Tibial nerve (tissue), 4 donors: ENCODE data around the gene PKD2. TPM values are rescaled to one million over a fixed set of nuclear protein-coding genes. Genes with fewer than 3 reads are reported as not detected.

Experiments
- DNase-seq, 2 donors: peaks; one replicate each; pipeline ENCODE4 v3.0.0-alpha.2; 2019; ENCODE audit warnings: low spot score in 2 of 2
- H3K27ac ChIP-seq, 4 donors: fragments of 200-600 bp; sonication (generic) in 3 of 4; one replicate each; pipeline ENCODE4 v1.5.1; 2017 to 2019; ENCODE audit warnings: mild to moderate bottlenecking in 1 of 4
- H3K27me3 ChIP-seq, 2 donors: fragments of 200-600 bp; sonication (generic) in 1 of 2; one replicate each; pipeline versions ENCODE4 v1.5.1 to v1.6.0; 2017 to 2019
- H3K36me3 ChIP-seq, 3 donors: fragments of 200-600 bp; sonication (generic); one replicate each; pipeline ENCODE4 v1.5.1; 2018 to 2019
- H3K4me1 ChIP-seq, 4 donors: fragments of 200-600 bp; sonication (generic) in 3 of 4; one replicate each; pipeline ENCODE4 v1.5.1; 2017 to 2019
- H3K4me3 ChIP-seq, 4 donors: fragments of 200-600 bp; sonication (generic) in 3 of 4; one replicate each; pipeline ENCODE4 v1.5.1; 2017 to 2019; ENCODE audit warnings: mild to moderate bottlenecking in 1 of 4, moderate library complexity in 1 of 4
- H3K9me3 ChIP-seq, 4 donors: fragments of 200-600 bp; sonication (generic) in 3 of 4; one replicate each; pipeline ENCODE4 v1.5.1; 2017 to 2019
- CTCF ChIP-seq, 5 experiments: fragments of 200-600 bp in 3 of 5; fragments of 450-650 bp in 2 of 5; sonication (generic) in 3 of 5; IDR thresholded peaks; one replicate each; pipeline ENCODE4 v1.5.1; 2016 to 2019; ENCODE audit warnings: antibody characterized with exemption in 5 of 5, mild to moderate bottlenecking in 3 of 5, moderate library complexity in 2 of 5
- EP300 ChIP-seq, 2 donors: sonication (generic); formaldehyde crosslinking; IDR thresholded peaks; one replicate each; pipeline ENCODE4 v1.6.1; 2017; ENCODE audit warnings: antibody characterized with exemption in 2 of 2, mild to moderate bottlenecking in 1 of 2
- POLR2A ChIP-seq, 2 donors: fragments of 450-650 bp; IDR thresholded peaks; one replicate each; pipeline ENCODE4 v1.6.1; 2017; ENCODE audit warnings: antibody characterized with exemption in 2 of 2, mild to moderate bottlenecking in 2 of 2, moderate library complexity in 2 of 2
- WGBS, 2 donors: methylation state at CpG; one replicate each; pipeline ENCODE4 v1.1.5; 2018; 5-methylcytosine and 5-hydroxymethylcytosine counted together
- total RNA-seq, 4 donors: library from RNA; depleted of rRNA; stranded (reverse); fragments of >200 nt; gene quantifications; one replicate each; pipeline ENCODE4 v1.1.0, GENCODE V29; 2016

Gene PKD2
- total RNA-seq, 4 donors from 2014 or later: 92.7 to 117 (median 94.7) TPM

- no peak for DNase-seq
- 94 to 95% methylated on average over 4 of the region's 4 CpGs for WGBS, 2 donors
- Histone ChIP-seq H3K9me3 (no peaks in the 10 kb centered on the region), H3K36me3 (no peaks in the 10 kb centered on the region), H3K27ac (no peak overlapping the region), H3K27me3 (no peaks in the 10 kb centered on the region), H3K4me3 (no peak overlapping the region), H3K4me1 (no peaks in the 10 kb centered on the region)
- no peak for TF ChIP-seq CTCF (IDR thresholded peaks at IDR 0.05)
- no peak for TF ChIP-seq POLR2A (IDR thresholded peaks at IDR 0.05)
- no peak for TF ChIP-seq EP300 (IDR thresholded peaks at IDR 0.05)
These were observed 91.7 kb downstream of the PKD2 start for GRCh38 chr4:88098993-88099752.

GRCh38 chr4:88101165-88101564 is 93.7 kb downstream of the PKD2 start:
- WGBS, 2 donors: 73 to 78% methylated on average over 6 of the region's 6 CpGs
- no peaks in the 10 kb centered on the region for H3K9me3 ChIP-seq

GRCh38 chr4:88102026-88102425 is 94.6 kb downstream of the PKD2 start:
- TF ChIP-seq CTCF (IDR thresholded peaks at IDR 0.05): no peak
- TF ChIP-seq POLR2A (IDR thresholded peaks at IDR 0.05): no peak
- no peak for TF ChIP-seq EP300 (IDR thresholded peaks at IDR 0.05)
- H3K27ac ChIP-seq: no peak overlapping the region
- no peak overlapping the region for H3K4me3 ChIP-seq
- peaks cover 0 to 3% (median 0%) of the 10 kb centered on the region in 4 donors for H3K4me1 ChIP-seq
- WGBS, 2 donors: 84 to 87% methylated on average over 7 of the region's 7 CpGs
- no peak for DNase-seq
- H3K36me3 ChIP-seq: no peaks in the 10 kb centered on the region
- no peaks in the 10 kb centered on the region for H3K9me3 ChIP-seq
- no peaks in the 10 kb centered on the region for H3K27me3 ChIP-seq

More at GRCh38 chr4:88101165-88101564, 93.7 kb downstream of the PKD2 start:
- Histone ChIP-seq H3K27ac (no peak overlapping the region), H3K4me3 (no peak overlapping the region), H3K4me1 (no peaks in the 10 kb centered on the region), H3K36me3 (no peaks in the 10 kb centered on the region), H3K27me3 (no peaks in the 10 kb centered on the region)
- DNase-seq: no peak
- no peak for TF ChIP-seq POLR2A (IDR thresholded peaks at IDR 0.05)
- peak in 1 of 2 donors; percentile 26 for TF ChIP-seq EP300 (IDR thresholded peaks at IDR 0.05)
- no peak for TF ChIP-seq CTCF (IDR thresholded peaks at IDR 0.05)

GRCh38 chr4:88104902-88105610 is 97.6 kb downstream of the PKD2 start:
- DNase-seq: no peak
- TF ChIP-seq CTCF (IDR thresholded peaks at IDR 0.05) (no peak), EP300 (IDR thresholded peaks at IDR 0.05) (no peak), POLR2A (IDR thresholded peaks at IDR 0.05) (no peak)
- Histone ChIP-seq H3K4me1 (peaks cover 0 to 15% (median 0%) of the 10 kb centered on the region in 4 donors), H3K36me3 (no peaks in the 10 kb centered on the region), H3K4me3 (no peak overlapping the region), H3K27ac (no peak overlapping the region), H3K9me3 (no peaks in the 10 kb centered on the region), H3K27me3 (no peaks in the 10 kb centered on the region)
- 62 to 63% methylated on average over 4 of the region's 4 CpGs for WGBS, 2 donors

GRCh38 chr4:88106205-88106604 is 98.8 kb downstream of the PKD2 start:
- no peaks in the 10 kb centered on the region for H3K27me3 ChIP-seq
- no peaks in the 10 kb centered on the region for H3K9me3 ChIP-seq
- TF ChIP-seq POLR2A (IDR thresholded peaks at IDR 0.05): no peak
- no peak for TF ChIP-seq CTCF (IDR thresholded peaks at IDR 0.05)
- TF ChIP-seq EP300 (IDR thresholded peaks at IDR 0.05): no peak
- no peak for DNase-seq
- no peaks in the 10 kb centered on the region for H3K36me3 ChIP-seq
- H3K27ac ChIP-seq: no peak overlapping the region
- H3K4me1 ChIP-seq: peaks cover 0 to 15% (median 0%) of the 10 kb centered on the region in 4 donors
- no peak overlapping the region for H3K4me3 ChIP-seq
- 87 to 88% methylated on average over 3 of the region's 3 CpGs for WGBS, 2 donors
